Measurements from ENCODE around the gene DLEU7.

The DLEU7 gene

DNA sequence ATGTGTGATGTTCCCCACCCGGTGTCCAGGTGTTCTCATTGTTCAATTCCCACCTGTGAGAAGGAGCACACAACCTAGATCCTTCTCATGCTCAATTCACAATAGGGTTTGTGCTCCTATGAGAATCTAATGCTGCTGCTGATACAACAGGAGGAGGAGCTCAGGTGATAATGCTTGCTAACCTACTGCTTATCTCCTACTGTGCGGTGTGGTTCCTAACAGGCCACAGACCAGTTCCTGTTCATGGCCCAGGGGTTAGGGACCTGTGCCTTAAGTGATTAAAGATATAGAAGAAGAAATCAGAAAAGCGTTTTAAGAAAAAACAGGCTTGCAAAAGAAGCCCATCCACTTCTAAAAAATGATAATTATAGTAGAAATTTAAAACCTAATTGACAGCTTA is 17.5 kb downstream of the DLEU7 start:
- Histone ChIP-seq H3K36me3 (ENCODE audit: control insufficient read depth in 2 of 2, insufficient read depth in 2 of 2, low read length in 2 of 2) (no peaks in the 10 kb centered on the region), H3K27ac (ENCODE audit: low read length) (no peak overlapping the region), H3K9me3 (ENCODE audit: control insufficient read depth in 2 of 2, low read length in 2 of 2) (no peaks in the 10 kb centered on the region), H3K4me3 (ENCODE audit: low read length in 2 of 2) (no peak overlapping the region), H3K9ac (ENCODE audit: low read length in 2 of 2) (no peak overlapping the region), H3K27me3 (ENCODE audit: control insufficient read depth in 1 of 2, insufficient read depth in 2 of 2, low read length in 2 of 2) (no peaks in the 10 kb centered on the region), H3K4me1 (ENCODE audit: control insufficient read depth, insufficient read depth, low read length) (no peaks in the 10 kb centered on the region)

DNA sequence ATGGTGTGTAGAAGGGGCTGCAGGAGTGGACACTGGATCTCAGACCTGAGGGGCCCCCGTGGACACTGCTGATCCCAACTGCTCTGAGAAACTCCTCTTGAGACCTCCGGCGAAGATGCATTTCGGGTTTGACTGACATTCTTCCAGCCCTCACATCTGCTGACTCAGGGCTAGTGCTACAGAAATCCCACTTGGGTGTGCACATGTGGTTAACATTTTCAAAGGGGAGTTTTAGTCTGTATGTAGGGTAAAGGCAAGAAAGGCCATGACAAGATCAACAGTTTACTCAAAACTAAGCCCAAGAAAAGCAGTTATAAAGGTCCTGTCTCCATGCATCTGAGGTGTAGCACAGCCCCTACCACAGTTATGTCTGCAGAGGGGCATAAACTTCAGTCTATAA is 31.2 kb downstream of the DLEU7 start:
- Histone ChIP-seq H3K9ac (ENCODE audit: low read length in 2 of 2) (no peak overlapping the region), H3K9me3 (ENCODE audit: control insufficient read depth in 2 of 2, low read length in 2 of 2) (no peaks in the 10 kb centered on the region), H3K4me1 (ENCODE audit: control insufficient read depth, insufficient read depth, low read length) (no peaks in the 10 kb centered on the region), H3K27ac (ENCODE audit: low read length) (no peak overlapping the region), H3K36me3 (ENCODE audit: control insufficient read depth in 2 of 2, insufficient read depth in 2 of 2, low read length in 2 of 2) (no peaks in the 10 kb centered on the region), H3K27me3 (ENCODE audit: control insufficient read depth in 1 of 2, insufficient read depth in 2 of 2, low read length in 2 of 2) (no peaks in the 10 kb centered on the region), H3K4me3 (ENCODE audit: low read length in 2 of 2) (no peak overlapping the region)

DNA sequence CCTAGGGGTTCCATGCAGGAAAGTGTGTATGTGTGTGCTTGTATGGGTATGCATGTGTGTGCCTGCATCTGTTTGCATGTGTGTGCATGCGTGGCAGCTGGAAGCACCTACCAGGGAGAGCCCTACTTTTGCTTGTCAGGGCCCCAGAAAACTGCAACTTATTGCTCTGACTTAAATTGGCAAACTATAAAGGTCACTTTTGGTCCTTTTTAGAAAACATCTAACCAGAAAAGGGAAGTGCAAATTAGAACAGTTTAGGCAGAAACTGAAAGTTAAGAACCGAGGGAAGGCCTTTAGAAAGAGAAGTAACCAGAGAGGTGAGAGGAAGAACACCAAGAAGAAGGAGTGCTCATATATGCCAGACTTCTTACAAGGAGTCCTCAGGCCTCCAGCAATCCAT is 32.5 kb downstream of the DLEU7 start:
- Histone ChIP-seq H3K4me1 (ENCODE audit: control insufficient read depth, insufficient read depth, low read length) (no peaks in the 10 kb centered on the region), H3K27me3 (ENCODE audit: control insufficient read depth in 1 of 2, insufficient read depth in 2 of 2, low read length in 2 of 2) (no peaks in the 10 kb centered on the region), H3K9ac (ENCODE audit: low read length in 2 of 2) (no peak overlapping the region), H3K27ac (ENCODE audit: low read length) (no peak overlapping the region), H3K36me3 (ENCODE audit: control insufficient read depth in 2 of 2, insufficient read depth in 2 of 2, low read length in 2 of 2) (no peaks in the 10 kb centered on the region), H3K9me3 (ENCODE audit: control insufficient read depth in 2 of 2, low read length in 2 of 2) (no peaks in the 10 kb centered on the region), H3K4me3 (ENCODE audit: low read length in 2 of 2) (no peak overlapping the region)

DNA sequence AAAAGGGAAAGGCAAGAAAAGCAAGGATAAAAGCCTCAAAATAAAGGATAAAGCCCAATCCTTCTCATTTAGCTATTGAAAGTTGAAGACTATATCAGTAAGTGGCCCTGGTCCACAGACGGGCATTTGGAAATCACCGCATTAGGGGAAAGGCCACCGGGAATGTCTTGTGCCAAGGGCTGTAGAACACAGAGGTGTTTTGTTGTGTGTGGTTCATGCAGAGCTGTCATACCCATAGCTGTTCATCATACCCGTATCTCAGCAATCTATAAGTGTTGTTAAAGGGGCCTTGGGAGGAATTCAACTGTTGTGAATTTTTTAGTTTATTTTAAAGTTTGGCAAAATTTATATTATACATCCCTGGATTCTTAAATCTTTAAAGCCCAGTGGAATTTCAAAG is 33.0 kb downstream of the DLEU7 start:
- H3K4me1 ChIP-seq (ENCODE audit: control insufficient read depth, insufficient read depth, low read length): no peaks in the 10 kb centered on the region
- no peaks in the 10 kb centered on the region for H3K27me3 ChIP-seq (ENCODE audit: control insufficient read depth in 1 of 2, insufficient read depth in 2 of 2, low read length in 2 of 2)
- no peaks in the 10 kb centered on the region for H3K36me3 ChIP-seq (ENCODE audit: control insufficient read depth in 2 of 2, insufficient read depth in 2 of 2, low read length in 2 of 2)
- peaks cover 0 to 5% of the 10 kb centered on the region in 2 donors for H3K9me3 ChIP-seq (ENCODE audit: control insufficient read depth in 2 of 2, low read length in 2 of 2)
- H3K9ac ChIP-seq (ENCODE audit: low read length in 2 of 2): no peak overlapping the region
- no peak overlapping the region for H3K4me3 ChIP-seq (ENCODE audit: low read length in 2 of 2)
- H3K27ac ChIP-seq (ENCODE audit: low read length): no peak overlapping the region

DNA sequence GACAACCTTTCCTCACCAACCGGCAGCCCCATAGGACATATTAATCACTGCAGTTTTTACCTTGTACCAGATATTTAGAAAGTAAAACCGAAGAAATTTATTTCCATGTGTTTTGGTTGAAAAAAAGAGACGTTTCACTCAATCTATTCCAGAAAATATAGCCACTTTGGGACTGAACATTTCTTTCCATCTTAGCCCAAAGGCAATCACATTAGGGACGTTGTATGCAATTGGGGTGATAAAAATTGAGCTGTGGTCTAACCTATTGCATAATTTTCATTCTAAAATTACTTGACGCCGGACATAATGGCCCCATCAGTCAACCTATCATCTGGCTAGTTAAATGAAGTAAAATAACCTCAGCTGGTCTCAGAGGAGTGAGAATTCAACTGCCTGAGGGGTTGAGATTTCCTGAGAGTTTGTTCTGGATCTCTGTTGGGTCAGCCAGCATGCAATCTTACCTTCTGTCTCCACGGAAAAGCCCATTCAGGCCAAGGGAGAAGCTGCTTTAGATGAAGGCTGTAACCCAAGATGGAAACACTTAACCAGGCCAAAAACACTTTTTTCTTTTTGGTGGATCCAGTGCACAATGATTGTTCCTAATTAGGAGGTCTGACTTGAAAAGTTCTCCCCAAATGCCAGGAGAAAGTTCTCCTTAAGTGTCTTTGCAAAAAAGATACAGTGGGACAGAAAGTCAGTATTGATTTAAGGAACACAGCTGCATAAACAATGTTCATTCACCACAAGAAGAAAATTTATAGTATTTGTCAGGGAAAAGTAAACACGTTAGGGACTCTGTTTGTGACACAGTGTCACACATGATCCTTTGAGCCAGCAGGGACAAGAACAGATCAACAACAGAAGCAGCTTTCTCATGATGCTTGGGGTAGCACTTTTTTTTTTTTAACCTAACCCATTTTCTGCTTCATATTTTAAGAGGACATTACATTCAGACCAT is 34.1 kb downstream of the DLEU7 start:
- Histone ChIP-seq H3K4me1 (ENCODE audit: control insufficient read depth, insufficient read depth, low read length) (no peaks in the 10 kb centered on the region), H3K9ac (ENCODE audit: low read length in 2 of 2) (no peak overlapping the region), H3K27ac (ENCODE audit: low read length) (no peak overlapping the region), H3K9me3 (ENCODE audit: control insufficient read depth in 2 of 2, low read length in 2 of 2) (peaks cover 0 to 5% of the 10 kb centered on the region in 2 donors), H3K4me3 (ENCODE audit: low read length in 2 of 2) (no peak overlapping the region), H3K36me3 (ENCODE audit: control insufficient read depth in 2 of 2, insufficient read depth in 2 of 2, low read length in 2 of 2) (no peaks in the 10 kb centered on the region), H3K27me3 (ENCODE audit: control insufficient read depth in 1 of 2, insufficient read depth in 2 of 2, low read length in 2 of 2) (no peaks in the 10 kb centered on the region)

DNA sequence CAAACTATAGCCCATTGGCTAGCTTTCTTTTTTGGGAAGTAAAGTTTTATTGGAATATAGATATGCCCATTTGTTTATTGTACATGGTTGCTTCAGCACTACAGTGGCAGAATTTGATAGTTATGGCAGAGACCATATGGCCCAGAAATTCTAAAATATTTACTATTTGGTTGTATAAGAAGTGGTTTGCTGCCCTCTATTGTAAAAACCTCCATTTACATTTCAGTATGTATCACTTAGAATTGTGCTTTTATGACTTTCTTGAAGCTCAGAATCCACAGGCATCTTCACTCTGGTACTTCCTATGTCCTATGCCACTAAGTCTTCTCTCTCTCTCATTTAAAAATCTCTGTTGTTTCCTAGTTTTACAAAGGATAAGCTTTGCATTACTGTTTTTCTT is 37.7 kb downstream of the DLEU7 start:
- H3K27me3 ChIP-seq (ENCODE audit: control insufficient read depth in 1 of 2, insufficient read depth in 2 of 2, low read length in 2 of 2): no peaks in the 10 kb centered on the region
- H3K4me3 ChIP-seq (ENCODE audit: low read length in 2 of 2): no peak overlapping the region
- no peak overlapping the region for H3K9ac ChIP-seq (ENCODE audit: low read length in 2 of 2)
- no peaks in the 10 kb centered on the region for H3K36me3 ChIP-seq (ENCODE audit: control insufficient read depth in 2 of 2, insufficient read depth in 2 of 2, low read length in 2 of 2)
- peaks cover 0 to 5% of the 10 kb centered on the region in 2 donors for H3K9me3 ChIP-seq (ENCODE audit: control insufficient read depth in 2 of 2, low read length in 2 of 2)
- no peaks in the 10 kb centered on the region for H3K4me1 ChIP-seq (ENCODE audit: control insufficient read depth, insufficient read depth, low read length)
- no peak overlapping the region for H3K27ac ChIP-seq (ENCODE audit: low read length)

DNA sequence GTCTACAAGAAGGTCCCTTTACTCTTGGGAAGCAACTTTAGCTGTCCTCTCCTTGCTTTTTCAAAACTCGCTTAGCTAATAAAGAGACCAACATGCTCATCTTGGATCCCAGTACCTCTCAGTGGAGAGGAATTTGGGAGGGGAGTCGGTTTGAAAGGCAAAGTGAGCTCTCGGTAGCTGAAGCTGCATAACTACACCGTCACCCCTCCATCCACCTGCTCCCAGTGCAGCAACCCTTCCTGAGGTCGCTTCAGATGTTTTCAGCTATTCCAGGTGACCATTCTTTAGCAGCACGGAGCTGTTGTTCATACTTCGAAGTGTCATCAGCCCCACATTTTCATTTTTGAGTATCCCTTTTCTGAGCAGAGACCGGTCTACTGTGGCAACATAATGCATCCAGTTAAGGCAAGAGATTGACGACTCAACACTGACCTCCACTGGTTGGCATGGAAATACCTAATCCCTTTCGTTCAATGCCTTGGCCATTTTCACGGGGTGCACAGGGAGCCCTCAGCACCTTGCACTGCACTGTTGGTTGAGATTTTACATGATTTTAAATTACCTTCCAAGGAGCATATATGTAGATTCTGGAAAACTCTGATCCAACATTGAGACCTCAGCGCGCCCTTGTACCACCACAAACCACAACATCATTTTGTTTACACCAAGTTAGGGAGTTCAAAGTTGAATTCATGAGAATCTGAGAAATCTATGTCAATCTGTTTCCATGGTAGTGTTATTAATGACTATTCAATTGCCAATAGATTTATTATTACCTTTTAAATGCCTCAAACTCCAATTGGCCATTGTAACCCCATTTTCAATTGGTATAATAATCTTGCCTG is 42.2 kb downstream of the DLEU7 start:
- no peaks in the 10 kb centered on the region for H3K36me3 ChIP-seq (ENCODE audit: control insufficient read depth in 2 of 2, insufficient read depth in 2 of 2, low read length in 2 of 2)
- H3K27ac ChIP-seq (ENCODE audit: low read length): no peak overlapping the region
- no peaks in the 10 kb centered on the region for H3K4me1 ChIP-seq (ENCODE audit: control insufficient read depth, insufficient read depth, low read length)
- H3K4me3 ChIP-seq (ENCODE audit: low read length in 2 of 2): no peak overlapping the region
- no peaks in the 10 kb centered on the region for H3K27me3 ChIP-seq (ENCODE audit: control insufficient read depth in 1 of 2, insufficient read depth in 2 of 2, low read length in 2 of 2)
- H3K9ac ChIP-seq (ENCODE audit: low read length in 2 of 2): no peak overlapping the region
- H3K9me3 ChIP-seq (ENCODE audit: control insufficient read depth in 2 of 2, low read length in 2 of 2): peaks cover 0 to 5% of the 10 kb centered on the region in 2 donors

DNA sequence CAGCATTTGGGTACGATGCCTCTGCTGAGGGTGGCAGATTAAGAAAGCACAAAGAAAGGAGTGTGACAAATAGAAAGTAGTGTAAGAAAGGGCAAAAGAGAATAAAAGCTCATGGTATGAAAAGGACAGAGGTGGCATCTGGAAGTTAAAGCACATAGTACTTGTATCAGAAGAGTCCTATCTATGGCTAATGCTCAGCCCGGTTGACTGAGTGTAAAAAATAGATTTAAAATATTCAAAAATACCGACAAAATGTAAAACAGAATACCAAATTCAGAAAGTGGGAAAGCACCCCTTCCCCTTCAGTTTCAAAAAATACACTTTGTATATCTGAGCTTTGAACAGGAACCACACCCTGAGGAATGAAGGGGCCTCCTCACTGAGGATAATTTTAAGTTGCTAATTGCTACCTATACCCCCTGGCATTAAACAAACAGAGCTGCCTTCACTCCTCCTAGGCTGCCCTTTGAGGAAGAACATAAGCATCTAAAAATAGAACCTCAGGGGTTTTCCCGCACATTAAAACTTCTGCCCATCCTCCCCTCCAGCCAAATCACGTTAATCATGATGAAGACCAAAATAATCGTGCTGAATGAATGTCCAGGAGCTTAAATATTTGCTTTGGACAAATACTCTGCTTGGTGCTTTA is 43.3 kb downstream of the DLEU7 start:
- no peaks in the 10 kb centered on the region for H3K27me3 ChIP-seq (ENCODE audit: control insufficient read depth in 1 of 2, insufficient read depth in 2 of 2, low read length in 2 of 2)
- H3K9me3 ChIP-seq (ENCODE audit: control insufficient read depth in 2 of 2, low read length in 2 of 2): no peaks in the 10 kb centered on the region
- H3K36me3 ChIP-seq (ENCODE audit: control insufficient read depth in 2 of 2, insufficient read depth in 2 of 2, low read length in 2 of 2): no peaks in the 10 kb centered on the region
- no peak overlapping the region for H3K4me3 ChIP-seq (ENCODE audit: low read length in 2 of 2)
- H3K9ac ChIP-seq (ENCODE audit: low read length in 2 of 2): no peak overlapping the region
- H3K27ac ChIP-seq (ENCODE audit: low read length): no peak overlapping the region
- no peaks in the 10 kb centered on the region for H3K4me1 ChIP-seq (ENCODE audit: control insufficient read depth, insufficient read depth, low read length)

DNA sequence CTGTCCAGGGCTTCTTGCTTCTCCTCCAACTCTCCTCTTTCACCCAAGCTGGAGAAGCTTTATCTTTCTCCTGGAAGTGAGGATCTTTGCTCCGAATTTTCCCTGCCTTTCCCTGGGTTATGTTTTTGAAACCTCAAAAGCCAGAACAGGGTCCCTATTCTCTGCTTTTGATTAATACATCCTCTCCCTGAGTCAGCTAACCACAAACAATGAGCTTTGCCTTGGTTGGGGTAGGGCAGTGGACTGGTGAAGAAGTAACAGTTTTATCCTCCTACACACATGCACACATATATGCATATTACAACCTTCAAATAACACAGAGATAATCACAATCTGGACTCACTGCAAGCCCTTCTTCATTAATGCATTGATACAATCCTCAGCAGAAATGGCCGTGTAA is 44.6 kb downstream of the DLEU7 start:
- Histone ChIP-seq H3K4me3 (ENCODE audit: low read length in 2 of 2) (no peak overlapping the region), H3K27ac (ENCODE audit: low read length) (no peak overlapping the region), H3K4me1 (ENCODE audit: control insufficient read depth, insufficient read depth, low read length) (no peaks in the 10 kb centered on the region), H3K27me3 (ENCODE audit: control insufficient read depth in 1 of 2, insufficient read depth in 2 of 2, low read length in 2 of 2) (no peaks in the 10 kb centered on the region), H3K36me3 (ENCODE audit: control insufficient read depth in 2 of 2, insufficient read depth in 2 of 2, low read length in 2 of 2) (no peaks in the 10 kb centered on the region), H3K9me3 (ENCODE audit: control insufficient read depth in 2 of 2, low read length in 2 of 2) (no peaks in the 10 kb centered on the region), H3K9ac (ENCODE audit: low read length in 2 of 2) (no peak overlapping the region)

DNA sequence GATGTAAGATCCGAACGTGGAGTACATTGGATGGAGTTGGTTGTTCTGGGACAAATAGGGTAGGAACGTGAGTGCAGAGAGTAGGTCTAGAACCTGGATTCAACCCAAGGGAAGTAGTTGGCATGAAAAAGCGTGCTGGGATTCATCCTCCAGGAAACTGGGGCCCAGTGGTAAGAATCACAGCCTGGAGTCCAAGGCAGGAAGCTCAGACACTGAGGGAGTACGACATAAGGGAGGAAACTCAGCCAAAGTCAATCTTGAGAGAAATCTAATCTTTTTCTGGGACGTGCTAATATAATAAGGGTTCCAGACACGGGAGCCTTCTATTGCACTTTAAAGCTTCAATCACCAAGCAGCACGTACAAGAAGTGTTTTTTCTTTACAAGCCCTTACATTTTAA is 46.4 kb downstream of the DLEU7 start:
- no peaks in the 10 kb centered on the region for H3K36me3 ChIP-seq (ENCODE audit: control insufficient read depth in 2 of 2, insufficient read depth in 2 of 2, low read length in 2 of 2)
- no peaks in the 10 kb centered on the region for H3K27me3 ChIP-seq (ENCODE audit: control insufficient read depth in 1 of 2, insufficient read depth in 2 of 2, low read length in 2 of 2)
- H3K9ac ChIP-seq (ENCODE audit: low read length in 2 of 2): no peak overlapping the region
- H3K4me3 ChIP-seq (ENCODE audit: low read length in 2 of 2): no peak overlapping the region
- H3K9me3 ChIP-seq (ENCODE audit: control insufficient read depth in 2 of 2, low read length in 2 of 2): no peaks in the 10 kb centered on the region
- no peak overlapping the region for H3K27ac ChIP-seq (ENCODE audit: low read length)
- H3K4me1 ChIP-seq (ENCODE audit: control insufficient read depth, insufficient read depth, low read length): no peaks in the 10 kb centered on the region
